Loucy (cell line): Measurements from ENCODE around the gene FYN.

Source experiments
- H2AFZ ChIP-seq: fragments of 200-600 bp; sonication (generic); 2 replicates; pipeline ENCODE4 v1.6.0; 2016; ENCODE audit warnings: antibody characterized with exemption, mild to moderate bottlenecking, low read length, moderate library complexity
- H3F3A ChIP-seq: fragments of 200-600 bp; 2 replicates; pipeline ENCODE4 v1.6.0; 2016; ENCODE audit warnings: antibody characterized with exemption, low read depth, mild to moderate bottlenecking
- H3K27me3 ChIP-seq: fragments of 200-600 bp; sonication (generic); 2 replicates; pipeline ENCODE4 v1.6.1; 2014; ENCODE audit warnings: low read length, mild to moderate bottlenecking; ENCODE audit not compliant: insufficient read depth, poor library complexity, severe bottlenecking
- H3K36me3 ChIP-seq: fragments of 200-600 bp; sonication (generic); 2 replicates; pipeline ENCODE4 v1.6.1; 2016; ENCODE audit warnings: low read length; ENCODE audit not compliant: insufficient read depth
- H3K4me1 ChIP-seq: fragments of 200-600 bp; sonication (generic); 2 replicates; pipeline ENCODE4 v1.5.1; 2014; ENCODE audit warnings: low read length, mild to moderate bottlenecking; ENCODE audit not compliant: insufficient read depth, poor library complexity, severe bottlenecking
- H3K4me2 ChIP-seq: fragments of 200-600 bp; sonication (generic); 2 replicates; pipeline ENCODE4 v1.6.0; 2014; ENCODE audit warnings: antibody characterized with exemption, low read length, low read depth, mild to moderate bottlenecking; ENCODE audit not compliant: poor library complexity, severe bottlenecking
- H3K4me3 ChIP-seq: fragments of 200-600 bp; sonication (generic); 2 replicates; pipeline ENCODE4 v1.5.1; 2014; ENCODE audit warnings: low read length, mild to moderate bottlenecking, mixed read lengths; ENCODE audit not compliant: poor library complexity, severe bottlenecking
- H3K79me2 ChIP-seq: fragments of 200-600 bp; sonication (generic); 2 replicates; pipeline ENCODE4 v1.6.1; 2014; ENCODE audit warnings: low read length; ENCODE audit not compliant: insufficient read depth
- H3K9ac ChIP-seq: fragments of 200-600 bp; sonication (generic); 2 replicates; pipeline ENCODE4 v1.6.0; 2014; ENCODE audit warnings: mild to moderate bottlenecking, low read depth, low read length, moderate library complexity; ENCODE audit not compliant: poor library complexity, severe bottlenecking
- H3K9me2 ChIP-seq: fragments of 200-600 bp; sonication (generic); replicated peaks from 2 replicates; pipeline ENCODE4 v1.6.1; 2016; ENCODE audit warnings: low read depth, low read length, mixed read lengths
- H3K9me3 ChIP-seq: fragments of 200-600 bp; sonication (generic); 2 replicates; pipeline ENCODE4 v1.6.1; 2014; ENCODE audit warnings: mild to moderate bottlenecking, antibody characterized with exemption, low read length, low read depth; ENCODE audit not compliant: insufficient read depth
- H4K20me1 ChIP-seq: fragments of 200-600 bp; sonication (generic); 2 replicates; pipeline ENCODE4 v1.6.0; 2014; ENCODE audit warnings: antibody characterized with exemption, low read length, mild to moderate bottlenecking; ENCODE audit not compliant: insufficient read depth, poor library complexity, severe bottlenecking
- CTCF ChIP-seq: fragments of 200-600 bp; sonication (generic); conservative IDR thresholded peaks from 2 replicates; pipeline ENCODE4 v1.5.1; 2014; ENCODE audit warnings: mild to moderate bottlenecking, antibody characterized with exemption, low read length
- EZH2phosphoT487 ChIP-seq: fragments of 200-600 bp; IDR thresholded peaks from 2 replicates; pipeline ENCODE4 v1.6.1; 2018; ENCODE audit warnings: antibody characterized with exemption, mild to moderate bottlenecking, moderate library complexity, borderline replicate concordance

FYN gene

GRCh38 chr6:111779031-111779430 lies 94.2 kb downstream of the FYN start:
- TF ChIP-seq EZH2phosphoT487 (no peak), CTCF (no peak)
- no peak overlapping the region for H3K4me2 ChIP-seq
- H3F3A ChIP-seq: no peaks in the 10 kb centered on the region
- no peaks in the 10 kb centered on the region for H3K9me3 ChIP-seq
- no peaks in the 10 kb centered on the region for H4K20me1 ChIP-seq
- no peaks in the 10 kb centered on the region for H3K27me3 ChIP-seq
- peaks cover 26% of the 10 kb centered on the region; the same call in 1 of the 2 replicates for H3K36me3 ChIP-seq
- H3K79me2 ChIP-seq: peaks cover 79% of the 10 kb centered on the region
- no peak overlapping the region for H3K4me3 ChIP-seq
- H3K9ac ChIP-seq: no peak overlapping the region
- peaks cover 33% of the 10 kb centered on the region for H3K4me1 ChIP-seq
- no peaks in the 10 kb centered on the region for H3K9me2 ChIP-seq
- no peak overlapping the region for H2AFZ ChIP-seq

- TF ChIP-seq EZH2phosphoT487 (no peak), CTCF (peak; percentile 47)
- Histone ChIP-seq H3K27me3 (no peaks in the 10 kb centered on the region), H3K4me2 (no peak overlapping the region), H3K9ac (no peak overlapping the region), H3F3A (no peaks in the 10 kb centered on the region), H3K9me3 (no peaks in the 10 kb centered on the region), H3K79me2 (peaks cover 65% of the 10 kb centered on the region), H3K4me3 (no peak overlapping the region), H3K9me2 (no peaks in the 10 kb centered on the region), H2AFZ (no peak overlapping the region), H3K36me3 (peaks cover 26% of the 10 kb centered on the region; the same call in 1 of the 2 replicates), H3K4me1 (peaks cover 26% of the 10 kb centered on the region), H4K20me1 (no peaks in the 10 kb centered on the region)
These were observed 95.9 kb downstream of the FYN start for GRCh38 chr6:111777357-111777756.

GRCh38 chr6:111776236-111777221 lies 96.7 kb downstream of the FYN start:
- no peaks in the 10 kb centered on the region for H4K20me1 ChIP-seq
- no peak overlapping the region for H3K4me2 ChIP-seq
- no peak overlapping the region for H3K9ac ChIP-seq
- H3K27me3 ChIP-seq: no peaks in the 10 kb centered on the region
- H3K36me3 ChIP-seq: peaks cover 26% of the 10 kb centered on the region; the same call in 1 of the 2 replicates
- no peaks in the 10 kb centered on the region for H3K9me3 ChIP-seq
- no peak overlapping the region for H3K4me3 ChIP-seq
- peaks cover 70% of the 10 kb centered on the region for H3K79me2 ChIP-seq
- no peak for TF ChIP-seq CTCF
- TF ChIP-seq EZH2phosphoT487: no peak
- H3K9me2 ChIP-seq: no peaks in the 10 kb centered on the region
- no peak overlapping the region for H2AFZ ChIP-seq
- H3F3A ChIP-seq: no peaks in the 10 kb centered on the region
- H3K4me1 ChIP-seq: peaks cover 27% of the 10 kb centered on the region
